ENCODE results near the gene PMP22.

PMP22 gene

GRCh38 chr17:15291674-15292361 lies 26.7 kb upstream of the PMP22 start:
- Histone ChIP-seq H3K36me3 (ENCODE audit: control insufficient read depth, insufficient read depth, low read length) (no peaks in the 10 kb centered on the region), H3K4me1 (ENCODE audit: control insufficient read depth, insufficient read depth, low read length) (no peaks in the 10 kb centered on the region), H3K9me3 (ENCODE audit: control insufficient read depth, insufficient read depth, low read length) (no peaks in the 10 kb centered on the region), H3K4me3 (ENCODE audit: low read length) (no peak overlapping the region), H3K27ac (ENCODE audit: low read length) (no peak overlapping the region), H3K27me3 (ENCODE audit: control insufficient read depth, insufficient read depth, low read length) (no peaks in the 10 kb centered on the region)
- no CpG with 5 or more reads among the region's 8 CpGs for WGBS (ENCODE audit: insufficient coverage, insufficient read length)
- no peak for DNase-seq (ENCODE audit: low read depth, low spot score)

GRCh38 chr17:15290605-15291004 lies 25.5 kb upstream of the PMP22 start:
- Histone ChIP-seq H3K4me1 (ENCODE audit: control insufficient read depth, insufficient read depth, low read length) (no peaks in the 10 kb centered on the region), H3K9me3 (ENCODE audit: control insufficient read depth, insufficient read depth, low read length) (no peaks in the 10 kb centered on the region), H3K4me3 (ENCODE audit: low read length) (no peak overlapping the region), H3K27ac (ENCODE audit: low read length) (no peak overlapping the region), H3K27me3 (ENCODE audit: control insufficient read depth, insufficient read depth, low read length) (no peaks in the 10 kb centered on the region), H3K36me3 (ENCODE audit: control insufficient read depth, insufficient read depth, low read length) (no peaks in the 10 kb centered on the region)
- no peak for DNase-seq (ENCODE audit: low read depth, low spot score)
- WGBS (ENCODE audit: insufficient coverage, insufficient read length): no CpG with 5 or more reads among the region's 6 CpGs

- Histone ChIP-seq H3K27ac (ENCODE audit: low read length) (no peak overlapping the region), H3K9me3 (ENCODE audit: control insufficient read depth, insufficient read depth, low read length) (no peaks in the 10 kb centered on the region)
Measured at GRCh38 chr17:15289285-15290183, 24.4 kb upstream of the PMP22 start.

GRCh38 chr17:15288859-15289258 lies 23.7 kb upstream of the PMP22 start:
- H3K4me3 ChIP-seq (ENCODE audit: low read length): no peak overlapping the region
- no CpG with 5 or more reads among the region's 1 CpG for WGBS (ENCODE audit: insufficient coverage, insufficient read length)
- no peaks in the 10 kb centered on the region for H3K36me3 ChIP-seq (ENCODE audit: control insufficient read depth, insufficient read depth, low read length)
- no peaks in the 10 kb centered on the region for H3K9me3 ChIP-seq (ENCODE audit: control insufficient read depth, insufficient read depth, low read length)
- H3K27me3 ChIP-seq (ENCODE audit: control insufficient read depth, insufficient read depth, low read length): no peaks in the 10 kb centered on the region
- no peak for DNase-seq (ENCODE audit: low read depth, low spot score)
- H3K4me1 ChIP-seq (ENCODE audit: control insufficient read depth, insufficient read depth, low read length): no peaks in the 10 kb centered on the region
- no peak overlapping the region for H3K27ac ChIP-seq (ENCODE audit: low read length)

More at GRCh38 chr17:15289285-15290183, 24.4 kb upstream of the PMP22 start:
- Histone ChIP-seq H3K36me3 (ENCODE audit: control insufficient read depth, insufficient read depth, low read length) (no peaks in the 10 kb centered on the region), H3K4me1 (ENCODE audit: control insufficient read depth, insufficient read depth, low read length) (no peaks in the 10 kb centered on the region), H3K27me3 (ENCODE audit: control insufficient read depth, insufficient read depth, low read length) (no peaks in the 10 kb centered on the region), H3K4me3 (ENCODE audit: low read length) (no peak overlapping the region)
- WGBS (ENCODE audit: insufficient coverage, insufficient read length): no CpG with 5 or more reads among the region's 22 CpGs
- DNase-seq (ENCODE audit: low read depth, low spot score): no peak

- no peaks in the 10 kb centered on the region for H3K36me3 ChIP-seq (ENCODE audit: control insufficient read depth, insufficient read depth, low read length)
- H3K9me3 ChIP-seq (ENCODE audit: control insufficient read depth, insufficient read depth, low read length): no peaks in the 10 kb centered on the region
- no peaks in the 10 kb centered on the region for H3K27me3 ChIP-seq (ENCODE audit: control insufficient read depth, insufficient read depth, low read length)
- DNase-seq (ENCODE audit: low read depth, low spot score): no peak
- no peak overlapping the region for H3K27ac ChIP-seq (ENCODE audit: low read length)
- WGBS (ENCODE audit: insufficient coverage, insufficient read length): no CpG with 5 or more reads among the region's 4 CpGs
- no peak overlapping the region for H3K4me3 ChIP-seq (ENCODE audit: low read length)
- H3K4me1 ChIP-seq (ENCODE audit: control insufficient read depth, insufficient read depth, low read length): no peaks in the 10 kb centered on the region
Measured at GRCh38 chr17:15287538-15288267, 22.6 kb upstream of the PMP22 start.

GRCh38 chr17:15285466-15285865 lies 20.3 kb upstream of the PMP22 start:
- no peak for DNase-seq (ENCODE audit: low read depth, low spot score)
- Histone ChIP-seq H3K4me3 (ENCODE audit: low read length) (no peak overlapping the region), H3K9me3 (ENCODE audit: control insufficient read depth, insufficient read depth, low read length) (no peaks in the 10 kb centered on the region), H3K36me3 (ENCODE audit: control insufficient read depth, insufficient read depth, low read length) (no peaks in the 10 kb centered on the region), H3K27ac (ENCODE audit: low read length) (no peak overlapping the region), H3K27me3 (ENCODE audit: control insufficient read depth, insufficient read depth, low read length) (no peaks in the 10 kb centered on the region), H3K4me1 (ENCODE audit: control insufficient read depth, insufficient read depth, low read length) (no peaks in the 10 kb centered on the region)
- no CpG with 5 or more reads among the region's 6 CpGs for WGBS (ENCODE audit: insufficient coverage, insufficient read length)

- H3K4me1 ChIP-seq (ENCODE audit: control insufficient read depth, insufficient read depth, low read length): no peaks in the 10 kb centered on the region
- WGBS (ENCODE audit: insufficient coverage, insufficient read length): no CpG with 5 or more reads among the region's 2 CpGs
- DNase-seq (ENCODE audit: low read depth, low spot score): no peak
- H3K9me3 ChIP-seq (ENCODE audit: control insufficient read depth, insufficient read depth, low read length): no peaks in the 10 kb centered on the region
- H3K4me3 ChIP-seq (ENCODE audit: low read length): no peak overlapping the region
- H3K27me3 ChIP-seq (ENCODE audit: control insufficient read depth, insufficient read depth, low read length): no peaks in the 10 kb centered on the region
- no peak overlapping the region for H3K27ac ChIP-seq (ENCODE audit: low read length)
- no peaks in the 10 kb centered on the region for H3K36me3 ChIP-seq (ENCODE audit: control insufficient read depth, insufficient read depth, low read length)
Measured at GRCh38 chr17:15284537-15284936, 19.4 kb upstream of the PMP22 start.

GRCh38 chr17:15284107-15284506 lies 19.0 kb upstream of the PMP22 start:
- Histone ChIP-seq H3K4me3 (ENCODE audit: low read length) (no peak overlapping the region), H3K36me3 (ENCODE audit: control insufficient read depth, insufficient read depth, low read length) (no peaks in the 10 kb centered on the region), H3K27me3 (ENCODE audit: control insufficient read depth, insufficient read depth, low read length) (no peaks in the 10 kb centered on the region), H3K9me3 (ENCODE audit: control insufficient read depth, insufficient read depth, low read length) (no peaks in the 10 kb centered on the region), H3K27ac (ENCODE audit: low read length) (no peak overlapping the region), H3K4me1 (ENCODE audit: control insufficient read depth, insufficient read depth, low read length) (no peaks in the 10 kb centered on the region)
- WGBS (ENCODE audit: insufficient coverage, insufficient read length): no CpG with 5 or more reads among the region's 6 CpGs
- DNase-seq (ENCODE audit: low read depth, low spot score): no peak

- Histone ChIP-seq H3K9me3 (ENCODE audit: control insufficient read depth, insufficient read depth, low read length) (no peaks in the 10 kb centered on the region), H3K27ac (ENCODE audit: low read length) (no peak overlapping the region), H3K27me3 (ENCODE audit: control insufficient read depth, insufficient read depth, low read length) (no peaks in the 10 kb centered on the region), H3K36me3 (ENCODE audit: control insufficient read depth, insufficient read depth, low read length) (no peaks in the 10 kb centered on the region), H3K4me3 (ENCODE audit: low read length) (no peak overlapping the region), H3K4me1 (ENCODE audit: control insufficient read depth, insufficient read depth, low read length) (no peaks in the 10 kb centered on the region)
- no peak for DNase-seq (ENCODE audit: low read depth, low spot score)
- WGBS (ENCODE audit: insufficient coverage, insufficient read length): no CpG with 5 or more reads among the region's 3 CpGs
Measured at GRCh38 chr17:15281909-15282308, 16.8 kb upstream of the PMP22 start.

GRCh38 chr17:15278924-15279477 lies 13.9 kb upstream of the PMP22 start:
- no peaks in the 10 kb centered on the region for H3K36me3 ChIP-seq (ENCODE audit: control insufficient read depth, insufficient read depth, low read length)
- no peak for DNase-seq (ENCODE audit: low read depth, low spot score)
- H3K4me1 ChIP-seq (ENCODE audit: control insufficient read depth, insufficient read depth, low read length): no peaks in the 10 kb centered on the region
- WGBS (ENCODE audit: insufficient coverage, insufficient read length): no CpG with 5 or more reads among the region's 2 CpGs
- no peak overlapping the region for H3K27ac ChIP-seq (ENCODE audit: low read length)
- H3K27me3 ChIP-seq (ENCODE audit: control insufficient read depth, insufficient read depth, low read length): no peaks in the 10 kb centered on the region
- no peaks in the 10 kb centered on the region for H3K9me3 ChIP-seq (ENCODE audit: control insufficient read depth, insufficient read depth, low read length)
- H3K4me3 ChIP-seq (ENCODE audit: low read length): no peak overlapping the region

All from iPS DF 6.9 (cell line).